ENCODE measurements around the gene GPX2.

- TF ChIP-seq, protein P1, sequence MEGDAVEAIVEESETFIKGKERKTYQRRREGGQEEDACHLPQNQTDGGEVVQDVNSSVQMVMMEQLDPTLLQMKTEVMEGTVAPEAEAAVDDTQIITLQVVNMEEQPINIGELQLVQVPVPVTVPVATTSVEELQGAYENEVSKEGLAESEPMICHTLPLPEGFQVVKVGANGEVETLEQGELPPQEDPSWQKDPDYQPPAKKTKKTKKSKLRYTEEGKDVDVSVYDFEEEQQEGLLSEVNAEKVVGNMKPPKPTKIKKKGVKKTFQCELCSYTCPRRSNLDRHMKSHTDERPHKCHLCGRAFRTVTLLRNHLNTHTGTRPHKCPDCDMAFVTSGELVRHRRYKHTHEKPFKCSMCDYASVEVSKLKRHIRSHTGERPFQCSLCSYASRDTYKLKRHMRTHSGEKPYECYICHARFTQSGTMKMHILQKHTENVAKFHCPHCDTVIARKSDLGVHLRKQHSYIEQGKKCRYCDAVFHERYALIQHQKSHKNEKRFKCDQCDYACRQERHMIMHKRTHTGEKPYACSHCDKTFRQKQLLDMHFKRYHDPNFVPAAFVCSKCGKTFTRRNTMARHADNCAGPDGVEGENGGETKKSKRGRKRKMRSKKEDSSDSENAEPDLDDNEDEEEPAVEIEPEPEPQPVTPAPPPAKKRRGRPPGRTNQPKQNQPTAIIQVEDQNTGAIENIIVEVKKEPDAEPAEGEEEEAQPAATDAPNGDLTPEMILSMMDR (conservative IDR thresholded peaks at IDR 0.05; ENCODE audit: low read depth, low read length), result no peak
- TF ChIP-seq EZH2phosphoT487 (IDR thresholded peaks at IDR 0.05; ENCODE audit: borderline replicate concordance, low read length), result no peak
- no peak for TF ChIP-seq EZH2 (IDR thresholded peaks at IDR 0.05; ENCODE audit: low read length, unreplicated experiment)
Observed at GRCh38 chr14:64937171-64937820, 5.2 kb downstream of the GPX2 start.

Data from PC-3 (cell line).